NCI-H1417 (cell line): Measurements from ENCODE around the gene LARP4.

Experiments used
- DNase-seq, 3 experiments: peaks; one replicate each; lab custom pipeline; 2025; lab: John Stamatoyannopoulos, UW

LARP4 gene

GRCh38 chr12:50527359-50527726 lies 126.7 kb downstream of the LARP4 start:
- no peak for DNase-seq

DNA sequence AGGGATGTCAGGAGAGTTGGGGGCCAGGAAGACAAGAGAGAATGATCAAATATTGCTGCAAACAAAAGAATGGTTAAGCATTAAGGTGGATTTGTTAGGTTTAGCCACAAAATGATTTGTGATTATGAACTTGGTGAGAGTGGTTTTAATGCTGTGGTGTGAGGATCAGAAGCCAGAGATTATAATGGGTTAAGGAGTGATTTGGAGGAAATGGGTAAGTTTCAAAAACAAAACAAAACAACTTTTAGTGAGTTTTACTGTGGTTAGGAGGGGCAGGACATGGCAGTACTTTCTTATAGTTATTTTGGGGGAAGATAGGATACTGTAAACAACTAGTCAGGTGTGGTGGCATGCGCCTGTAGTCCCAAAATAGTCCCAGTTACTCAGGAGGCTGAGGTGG lies 128.1 kb downstream of the LARP4 start:
- DNase-seq, result no peak

DNA sequence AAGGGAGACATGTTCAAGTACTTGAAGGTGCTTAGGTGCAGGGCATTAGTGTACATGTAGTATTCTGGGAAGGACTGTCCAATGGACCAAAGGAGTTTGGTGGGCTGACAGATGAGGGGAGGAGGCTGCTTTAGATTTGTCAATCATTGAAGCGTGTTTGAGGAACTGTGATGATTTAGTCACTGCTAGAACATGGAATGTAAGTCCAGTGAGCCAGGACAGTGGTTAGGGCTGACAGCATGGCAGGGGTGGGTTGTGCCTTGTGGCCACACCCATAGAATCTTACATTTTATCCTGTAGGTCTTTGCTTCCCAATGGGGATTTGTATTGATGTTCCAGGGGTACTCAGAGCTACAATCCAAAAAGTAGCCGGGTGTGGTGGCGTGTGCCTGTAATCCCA lies 128.7 kb downstream of the LARP4 start:
- DNase-seq, result no peak
